GM23338 (cell line): ENCODE data around the gene MYO19. TPM values are rescaled to one million over a fixed set of nuclear protein-coding genes. Genes with fewer than 3 reads are reported as not detected.
A peak's percentile ranks its signal among the peaks of the same experiment; 100 is the strongest.

Source experiments
- ATAC-seq: fragments of 200-7000 bp; cut with Tn5 transposase; 3 replicates; pipeline ENCODE4 v1.9.1; 2020
- DNase-seq: peaks from one replicate; pipeline ENCODE4 v3.0.0-alpha.2; 2015; ENCODE audit warnings: low spot score
- H2AFZ ChIP-seq: fragments of 200-600 bp; sonication (generic); 2 replicates; pipeline ENCODE4 v1.8.0; 2016; ENCODE audit warnings: antibody characterized with exemption, mild to moderate bottlenecking, moderate library complexity
- H3F3A ChIP-seq: fragments of 200-600 bp; sonication (generic); replicated peaks from 2 replicates; pipeline ENCODE4 v1.8.0; 2017; ENCODE audit warnings: antibody characterized with exemption, mixed run types, low read depth
- H3K27ac ChIP-seq: fragments of 200-600 bp; sonication (generic); 2 replicates; pipeline ENCODE4 v1.6.1; 2016; ENCODE audit warnings: low read depth
- H3K27me3 ChIP-seq: fragments of 200-600 bp; sonication (generic); 2 replicates; pipeline ENCODE4 v1.8.0; 2016; ENCODE audit warnings: mild to moderate bottlenecking, mixed run types, moderate library complexity; ENCODE audit not compliant: insufficient read depth
- H3K36me3 ChIP-seq: fragments of 200-600 bp; sonication (generic); 2 replicates; pipeline ENCODE4 v1.8.0; 2016; ENCODE audit warnings: mild to moderate bottlenecking; ENCODE audit not compliant: insufficient read depth
- H3K4me1 ChIP-seq: fragments of 200-600 bp; sonication (generic); 2 replicates; pipeline ENCODE4 v1.8.0; 2016; ENCODE audit warnings: mild to moderate bottlenecking, moderate library complexity; ENCODE audit not compliant: insufficient read depth
- H3K4me2 ChIP-seq: fragments of 200-600 bp; sonication (generic); 2 replicates; pipeline ENCODE4 v1.7.1; 2017; ENCODE audit warnings: mixed run types
- H3K4me3 ChIP-seq: fragments of 200-600 bp; sonication (generic); 2 replicates; pipeline ENCODE4 v1.6.1; 2016; ENCODE audit warnings: mixed run types
- H3K79me2 ChIP-seq: fragments of 200-600 bp; sonication (generic); replicated peaks from 2 replicates; pipeline ENCODE4 v1.8.0; 2017; ENCODE audit warnings: mild to moderate bottlenecking; ENCODE audit not compliant: insufficient read depth
- H3K9me2 ChIP-seq: fragments of 200-600 bp; sonication (generic); 2 replicates; pipeline ENCODE4 v1.8.0; 2017; ENCODE audit not compliant: insufficient read depth
- H4K20me1 ChIP-seq: fragments of 200-600 bp; sonication (generic); replicated peaks from 2 replicates; pipeline ENCODE4 v1.8.0; 2017; ENCODE audit warnings: mild to moderate bottlenecking; ENCODE audit not compliant: insufficient read depth
- H3K27ac Mint-ChIP-seq: 2 replicates; pipeline ENCODE4 v1.8.0; 2020; ENCODE audit warnings: inconsistent platforms, mild to moderate bottlenecking, moderate library complexity, mixed read lengths
- H3K27me3 Mint-ChIP-seq: 3 replicates; pipeline ENCODE4 v1.8.0; 2022; ENCODE audit warnings: low read depth, mild to moderate bottlenecking, moderate library complexity, mixed read lengths, inconsistent platforms; ENCODE audit not compliant: insufficient read depth, poor library complexity
- H3K36me3 Mint-ChIP-seq: 3 replicates; pipeline ENCODE4 v1.8.0; 2021; ENCODE audit warnings: low read depth, mild to moderate bottlenecking, inconsistent platforms, moderate library complexity, mixed read lengths
- H3K4me1 Mint-ChIP-seq: 3 replicates; pipeline ENCODE4 v1.8.0; 2020; ENCODE audit warnings: mild to moderate bottlenecking, inconsistent platforms, mixed read lengths
- H3K4me3 Mint-ChIP-seq: 3 replicates; pipeline ENCODE4 v1.8.0; 2021; ENCODE audit warnings: moderate library complexity, mild to moderate bottlenecking, inconsistent platforms, mixed read lengths
- H3K9me3 Mint-ChIP-seq: 3 replicates; pipeline ENCODE4 v1.8.0; 2020; ENCODE audit warnings: moderate library complexity, mild to moderate bottlenecking, inconsistent platforms, mixed read lengths
- CREB1 ChIP-seq: fragments of 250-450 bp; sonication (Bioruptor Pico); IDR thresholded peaks from 2 replicates; pipeline ENCODE4 v1.5.0; 2020; ENCODE audit warnings: low read depth, mild to moderate bottlenecking, moderate library complexity
- EZH2phosphoT487 ChIP-seq: fragments of 200-600 bp; sonication (generic); IDR thresholded peaks from one replicate; pipeline ENCODE4 v1.8.1; 2018; ENCODE audit warnings: antibody characterized with exemption; ENCODE audit not compliant: unreplicated experiment
- ZNF331 ChIP-seq: fragments of 250-450 bp; sonication (Bioruptor Pico); IDR thresholded peaks from 2 replicates; pipeline ENCODE4 v1.5.0; 2020; ENCODE audit warnings: low read depth, mild to moderate bottlenecking, moderate library complexity
- polyA plus RNA-seq: library from polyadenylated mRNA; unstranded; fragments of >200 nt; fragmentation: Nextera tagmentation; extraction: Ambion mirVana; gene quantifications from 2 replicates; pipeline ENCODE4 v1.2.1, GENCODE V29; 2016
- total RNA-seq: library from RNA; depleted of rRNA; stranded (reverse); fragments of >200 nt; shearing (Covaris generic); gene quantifications from 2 replicates; pipeline ENCODE4 v1.2.3, GENCODE V29; 2014
- TF ChIP-seq, protein P1 (sequence below), 2 experiments: fragments of 200-600 bp in 1 of 2; sonication (generic) in 1 of 2; conservative IDR thresholded peaks; 2 replicates each; pipeline versions ENCODE4 v1.5.1 to v1.6.1; 2016 to 2017; ENCODE audit warnings: antibody characterized with exemption in 2 of 2, low read depth in 2 of 2, mild to moderate bottlenecking in 2 of 2, moderate library complexity in 1 of 2
- TF ChIP-seq, protein P2 (sequence below): fragments of 250-450 bp; sonication (Bioruptor Pico); IDR thresholded peaks from 2 replicates; pipeline ENCODE4 v1.5.0; 2020; ENCODE audit warnings: mild to moderate bottlenecking, moderate library complexity

MYO19 gene
- total and polyA plus RNA-seq, 2 experiments from 2014 or later, result 37.9 to 150 TPM

DNA sequence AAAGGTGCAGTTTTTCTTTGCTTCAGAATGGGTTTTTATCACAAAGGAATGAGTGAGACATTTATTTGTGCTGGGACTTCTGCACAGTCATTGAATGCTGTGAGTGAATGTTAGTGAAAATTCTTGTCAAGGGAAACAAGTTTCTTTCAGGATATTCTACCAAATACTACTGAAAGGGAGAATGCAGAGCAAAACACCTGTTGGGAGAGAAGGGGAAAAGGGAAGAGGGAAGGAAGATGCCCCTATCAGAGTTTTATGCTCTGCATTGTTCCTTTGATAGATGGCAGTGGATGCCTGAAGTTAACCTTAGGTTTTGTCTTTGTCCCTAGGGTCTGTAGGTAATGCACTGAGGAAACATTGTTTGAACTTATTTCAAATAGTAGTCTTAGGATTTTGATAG lies 13.1 kb upstream of the MYO19 start:
- Mint-ChIP-seq H3K36me3 (peaks cover 6% of the 10 kb centered on the region), H3K27ac (peak overlapping the region; percentile 76; the same call in 1 of the 2 replicates), H3K27me3 (peaks cover 10% of the 10 kb centered on the region), H3K4me3 (peak overlapping the region; percentile 95), H3K4me1 (peaks cover 16% of the 10 kb centered on the region; the same call in 2 of the 3 replicates), H3K9me3 (no peaks in the 10 kb centered on the region)
- TF ChIP-seq, protein P1, sequence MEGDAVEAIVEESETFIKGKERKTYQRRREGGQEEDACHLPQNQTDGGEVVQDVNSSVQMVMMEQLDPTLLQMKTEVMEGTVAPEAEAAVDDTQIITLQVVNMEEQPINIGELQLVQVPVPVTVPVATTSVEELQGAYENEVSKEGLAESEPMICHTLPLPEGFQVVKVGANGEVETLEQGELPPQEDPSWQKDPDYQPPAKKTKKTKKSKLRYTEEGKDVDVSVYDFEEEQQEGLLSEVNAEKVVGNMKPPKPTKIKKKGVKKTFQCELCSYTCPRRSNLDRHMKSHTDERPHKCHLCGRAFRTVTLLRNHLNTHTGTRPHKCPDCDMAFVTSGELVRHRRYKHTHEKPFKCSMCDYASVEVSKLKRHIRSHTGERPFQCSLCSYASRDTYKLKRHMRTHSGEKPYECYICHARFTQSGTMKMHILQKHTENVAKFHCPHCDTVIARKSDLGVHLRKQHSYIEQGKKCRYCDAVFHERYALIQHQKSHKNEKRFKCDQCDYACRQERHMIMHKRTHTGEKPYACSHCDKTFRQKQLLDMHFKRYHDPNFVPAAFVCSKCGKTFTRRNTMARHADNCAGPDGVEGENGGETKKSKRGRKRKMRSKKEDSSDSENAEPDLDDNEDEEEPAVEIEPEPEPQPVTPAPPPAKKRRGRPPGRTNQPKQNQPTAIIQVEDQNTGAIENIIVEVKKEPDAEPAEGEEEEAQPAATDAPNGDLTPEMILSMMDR (conservative IDR thresholded peaks at IDR 0.05; ENCODE audit: low read depth in 2 of 2), result no peak
- TF ChIP-seq ZNF331 (CRISPR knock-in tag) (no peak), CREB1 (CRISPR knock-in tag) (no peak), EZH2phosphoT487 (no peak)
- TF ChIP-seq, protein P2, sequence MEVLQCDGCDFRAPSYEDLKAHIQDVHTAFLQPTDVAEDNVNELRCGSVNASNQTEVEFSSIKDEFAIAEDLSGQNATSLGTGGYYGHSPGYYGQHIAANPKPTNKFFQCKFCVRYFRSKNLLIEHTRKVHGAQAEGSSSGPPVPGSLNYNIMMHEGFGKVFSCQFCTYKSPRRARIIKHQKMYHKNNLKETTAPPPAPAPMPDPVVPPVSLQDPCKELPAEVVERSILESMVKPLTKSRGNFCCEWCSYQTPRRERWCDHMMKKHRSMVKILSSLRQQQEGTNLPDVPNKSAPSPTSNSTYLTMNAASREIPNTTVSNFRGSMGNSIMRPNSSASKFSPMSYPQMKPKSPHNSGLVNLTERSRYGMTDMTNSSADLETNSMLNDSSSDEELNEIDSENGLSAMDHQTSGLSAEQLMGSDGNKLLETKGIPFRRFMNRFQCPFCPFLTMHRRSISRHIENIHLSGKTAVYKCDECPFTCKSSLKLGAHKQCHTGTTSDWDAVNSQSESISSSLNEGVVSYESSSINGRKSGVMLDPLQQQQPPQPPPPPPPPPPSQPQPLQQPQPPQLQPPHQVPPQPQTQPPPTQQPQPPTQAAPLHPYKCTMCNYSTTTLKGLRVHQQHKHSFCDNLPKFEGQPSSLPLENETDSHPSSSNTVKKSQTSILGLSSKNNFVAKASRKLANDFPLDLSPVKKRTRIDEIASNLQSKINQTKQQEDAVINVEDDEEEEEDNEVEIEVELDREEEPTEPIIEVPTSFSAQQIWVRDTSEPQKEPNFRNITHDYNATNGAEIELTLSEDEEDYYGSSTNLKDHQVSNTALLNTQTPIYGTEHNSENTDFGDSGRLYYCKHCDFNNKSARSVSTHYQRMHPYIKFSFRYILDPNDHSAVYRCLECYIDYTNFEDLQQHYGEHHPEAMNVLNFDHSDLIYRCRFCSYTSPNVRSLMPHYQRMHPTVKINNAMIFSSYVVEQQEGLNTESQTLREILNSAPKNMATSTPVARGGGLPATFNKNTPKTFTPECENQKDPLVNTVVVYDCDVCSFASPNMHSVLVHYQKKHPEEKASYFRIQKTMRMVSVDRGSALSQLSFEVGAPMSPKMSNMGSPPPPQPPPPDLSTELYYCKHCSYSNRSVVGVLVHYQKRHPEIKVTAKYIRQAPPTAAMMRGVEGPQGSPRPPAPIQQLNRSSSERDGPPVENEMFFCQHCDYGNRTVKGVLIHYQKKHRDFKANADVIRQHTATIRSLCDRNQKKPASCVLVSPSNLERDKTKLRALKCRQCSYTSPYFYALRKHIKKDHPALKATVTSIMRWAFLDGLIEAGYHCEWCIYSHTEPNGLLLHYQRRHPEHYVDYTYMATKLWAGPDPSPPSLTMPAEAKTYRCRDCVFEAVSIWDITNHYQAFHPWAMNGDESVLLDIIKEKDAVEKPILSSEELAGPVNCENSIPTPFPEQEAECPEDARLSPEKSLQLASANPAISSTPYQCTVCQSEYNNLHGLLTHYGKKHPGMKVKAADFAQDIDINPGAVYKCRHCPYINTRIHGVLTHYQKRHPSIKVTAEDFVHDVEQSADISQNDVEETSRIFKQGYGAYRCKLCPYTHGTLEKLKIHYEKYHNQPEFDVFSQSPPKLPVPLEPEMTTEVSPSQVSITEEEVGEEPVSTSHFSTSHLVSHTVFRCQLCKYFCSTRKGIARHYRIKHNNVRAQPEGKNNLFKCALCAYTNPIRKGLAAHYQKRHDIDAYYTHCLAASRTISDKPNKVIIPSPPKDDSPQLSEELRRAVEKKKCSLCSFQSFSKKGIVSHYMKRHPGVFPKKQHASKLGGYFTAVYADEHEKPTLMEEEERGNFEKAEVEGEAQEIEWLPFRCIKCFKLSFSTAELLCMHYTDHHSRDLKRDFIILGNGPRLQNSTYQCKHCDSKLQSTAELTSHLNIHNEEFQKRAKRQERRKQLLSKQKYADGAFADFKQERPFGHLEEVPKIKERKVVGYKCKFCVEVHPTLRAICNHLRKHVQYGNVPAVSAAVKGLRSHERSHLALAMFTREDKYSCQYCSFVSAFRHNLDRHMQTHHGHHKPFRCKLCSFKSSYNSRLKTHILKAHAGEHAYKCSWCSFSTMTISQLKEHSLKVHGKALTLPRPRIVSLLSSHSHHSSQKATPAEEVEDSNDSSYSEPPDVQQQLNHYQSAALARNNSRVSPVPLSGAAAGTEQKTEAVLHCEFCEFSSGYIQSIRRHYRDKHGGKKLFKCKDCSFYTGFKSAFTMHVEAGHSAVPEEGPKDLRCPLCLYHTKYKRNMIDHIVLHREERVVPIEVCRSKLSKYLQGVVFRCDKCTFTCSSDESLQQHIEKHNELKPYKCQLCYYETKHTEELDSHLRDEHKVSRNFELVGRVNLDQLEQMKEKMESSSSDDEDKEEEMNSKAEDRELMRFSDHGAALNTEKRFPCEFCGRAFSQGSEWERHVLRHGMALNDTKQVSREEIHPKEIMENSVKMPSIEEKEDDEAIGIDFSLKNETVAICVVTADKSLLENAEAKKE (CRISPR knock-in tag), result no peak
- peaks cover 9% of the 10 kb centered on the region for H3F3A ChIP-seq
- no peak overlapping the region for H2AFZ ChIP-seq
- no peak for DNase-seq
- peaks cover 82% of the 10 kb centered on the region for H3K79me2 ChIP-seq
- no peaks in the 10 kb centered on the region for H3K9me2 ChIP-seq
- H4K20me1 ChIP-seq, result peaks cover 17% of the 10 kb centered on the region
- peak overlapping the region; percentile 84 for H3K4me3 ChIP-seq
- no peak overlapping the region for H3K27ac ChIP-seq
- no peaks in the 10 kb centered on the region for H3K36me3 ChIP-seq
- peaks cover 24% of the 10 kb centered on the region for H3K4me1 ChIP-seq
- H3K27me3 ChIP-seq, result no peaks in the 10 kb centered on the region
- peak overlapping the region; percentile 91; the same call in 1 of the 2 replicates for H3K4me2 ChIP-seq
- ATAC-seq, result no peak
